ENCODE measurements around the gene SMYD2.

The SMYD2 gene

DNA sequence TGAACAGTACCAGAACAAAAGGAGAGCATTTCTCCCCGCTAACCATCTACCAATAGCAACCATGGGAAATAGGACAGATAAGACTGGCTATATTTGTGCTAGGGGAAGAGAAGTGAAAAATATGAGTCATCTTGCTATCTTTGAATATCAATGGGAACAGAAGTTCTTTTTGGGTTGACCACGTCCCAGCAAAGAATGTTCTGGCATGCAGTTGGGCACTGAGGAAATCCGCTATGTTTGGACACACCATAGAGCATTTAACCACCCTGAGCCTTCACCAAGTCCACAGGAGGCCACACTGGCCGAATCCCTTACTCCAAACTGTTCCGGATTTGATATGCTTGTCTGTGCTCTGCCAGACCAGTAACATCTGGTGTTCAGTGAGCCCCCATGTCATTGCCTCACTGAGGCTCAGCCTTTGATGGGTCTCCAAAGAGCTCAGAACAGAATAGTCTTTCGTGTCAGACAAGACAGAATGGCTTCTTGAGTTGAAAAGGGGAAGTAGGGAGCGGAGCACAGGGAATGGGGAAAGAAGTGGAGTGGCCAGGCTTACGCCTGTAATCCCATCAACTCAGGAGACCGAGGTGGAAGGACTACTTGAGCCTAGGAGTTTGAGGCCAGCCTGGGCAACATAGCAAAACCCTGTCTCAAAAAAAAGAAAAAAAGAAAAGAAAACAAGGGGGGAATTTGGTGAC lies 81.4 kb downstream of the SMYD2 start:
- TF ChIP-seq, protein P1, sequence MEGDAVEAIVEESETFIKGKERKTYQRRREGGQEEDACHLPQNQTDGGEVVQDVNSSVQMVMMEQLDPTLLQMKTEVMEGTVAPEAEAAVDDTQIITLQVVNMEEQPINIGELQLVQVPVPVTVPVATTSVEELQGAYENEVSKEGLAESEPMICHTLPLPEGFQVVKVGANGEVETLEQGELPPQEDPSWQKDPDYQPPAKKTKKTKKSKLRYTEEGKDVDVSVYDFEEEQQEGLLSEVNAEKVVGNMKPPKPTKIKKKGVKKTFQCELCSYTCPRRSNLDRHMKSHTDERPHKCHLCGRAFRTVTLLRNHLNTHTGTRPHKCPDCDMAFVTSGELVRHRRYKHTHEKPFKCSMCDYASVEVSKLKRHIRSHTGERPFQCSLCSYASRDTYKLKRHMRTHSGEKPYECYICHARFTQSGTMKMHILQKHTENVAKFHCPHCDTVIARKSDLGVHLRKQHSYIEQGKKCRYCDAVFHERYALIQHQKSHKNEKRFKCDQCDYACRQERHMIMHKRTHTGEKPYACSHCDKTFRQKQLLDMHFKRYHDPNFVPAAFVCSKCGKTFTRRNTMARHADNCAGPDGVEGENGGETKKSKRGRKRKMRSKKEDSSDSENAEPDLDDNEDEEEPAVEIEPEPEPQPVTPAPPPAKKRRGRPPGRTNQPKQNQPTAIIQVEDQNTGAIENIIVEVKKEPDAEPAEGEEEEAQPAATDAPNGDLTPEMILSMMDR (IDR thresholded peaks at IDR 0.05; ENCODE audit: borderline replicate concordance, control extremely low read depth, extremely low read depth, insufficient read depth, missing control alignments) = no peak
- no peak for DNase-seq (ENCODE audit: low spot score)
- in situ Hi-C loops (cut with MboI; ENCODE audit: low sequenced_read_pairs, unreplicated experiment) = no loop called here

DNA sequence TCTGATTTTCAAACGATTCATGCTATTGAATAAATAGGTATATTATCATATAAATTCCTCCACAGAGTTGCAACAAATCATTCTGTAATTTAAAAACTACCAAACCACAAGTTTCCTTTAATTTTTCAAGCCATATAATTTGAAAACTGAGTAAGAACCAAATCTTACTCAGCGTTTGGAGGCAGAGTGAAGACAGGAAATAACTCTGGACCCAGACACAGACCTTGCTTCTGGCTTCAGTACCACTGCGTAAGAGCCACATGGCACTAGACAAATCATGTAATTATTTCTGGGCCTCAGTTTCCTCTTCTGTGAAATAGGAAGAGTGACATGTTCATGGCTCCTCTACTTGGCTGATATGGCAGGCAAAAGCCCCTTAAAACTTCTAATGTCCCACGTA lies 82.4 kb downstream of the SMYD2 start:
- DNase-seq (ENCODE audit: low spot score) = no peak
- TF ChIP-seq, protein P1 (IDR thresholded peaks at IDR 0.05; ENCODE audit: borderline replicate concordance, control extremely low read depth, extremely low read depth, insufficient read depth, missing control alignments) = no peak
- in situ Hi-C loops (cut with MboI; ENCODE audit: low sequenced_read_pairs, unreplicated experiment) = no loop called here

DNA sequence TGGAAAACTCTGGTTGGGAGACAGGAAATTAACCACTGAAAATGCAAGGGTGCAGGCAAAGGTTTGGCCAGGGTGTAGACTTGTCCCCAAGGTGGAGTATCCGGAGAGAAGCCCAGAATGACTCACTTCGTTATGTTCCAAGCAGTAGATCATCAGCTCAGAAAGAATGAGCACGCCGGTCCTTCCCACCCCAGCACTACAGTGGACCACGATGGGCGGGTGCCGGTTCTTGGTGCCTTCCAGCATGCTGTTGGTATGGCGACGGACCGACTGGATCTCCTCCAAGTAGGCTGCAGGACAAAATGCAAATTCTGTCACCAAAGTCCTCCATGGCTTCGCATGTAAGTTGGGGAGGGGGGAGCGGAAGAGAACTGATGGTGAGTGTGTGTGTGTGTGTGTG lies 83.4 kb downstream of the SMYD2 start:
- DNase-seq (ENCODE audit: low spot score) = no peak
- TF ChIP-seq, protein P1 (IDR thresholded peaks at IDR 0.05; ENCODE audit: borderline replicate concordance, control extremely low read depth, extremely low read depth, insufficient read depth, missing control alignments) = no peak
- in situ Hi-C loops (cut with MboI; ENCODE audit: low sequenced_read_pairs, unreplicated experiment) = no loop called here

DNA sequence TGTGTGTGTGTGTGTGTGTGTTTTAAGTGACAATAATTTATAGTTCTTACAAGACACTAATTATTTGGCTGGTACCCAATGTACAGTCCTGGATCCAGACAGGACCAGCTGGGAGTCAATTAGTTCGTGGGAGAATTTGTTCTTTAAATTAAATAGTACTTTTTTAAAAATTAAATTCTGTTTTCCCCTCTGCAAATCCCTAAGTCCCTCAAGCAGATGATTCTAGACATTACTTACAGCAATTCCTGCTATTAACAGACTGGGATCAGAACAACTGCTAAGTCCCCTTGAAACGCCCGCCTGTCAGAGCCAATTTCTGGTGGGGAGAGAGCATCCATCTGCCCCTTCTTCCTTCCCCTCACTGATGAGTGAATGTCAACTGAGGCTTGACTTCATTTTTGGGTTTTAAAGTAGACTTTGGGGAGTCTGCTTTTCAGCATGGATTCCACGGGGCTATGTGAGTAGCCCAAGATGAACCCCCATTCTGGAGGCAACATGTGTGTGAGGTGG lies 83.9 kb downstream of the SMYD2 start:
- in situ Hi-C loops (cut with MboI; ENCODE audit: low sequenced_read_pairs, unreplicated experiment) = no loop called here
- TF ChIP-seq, protein P1 (IDR thresholded peaks at IDR 0.05; ENCODE audit: borderline replicate concordance, control extremely low read depth, extremely low read depth, insufficient read depth, missing control alignments) = no peak
- DNase-seq (ENCODE audit: low spot score) = no peak

DNA sequence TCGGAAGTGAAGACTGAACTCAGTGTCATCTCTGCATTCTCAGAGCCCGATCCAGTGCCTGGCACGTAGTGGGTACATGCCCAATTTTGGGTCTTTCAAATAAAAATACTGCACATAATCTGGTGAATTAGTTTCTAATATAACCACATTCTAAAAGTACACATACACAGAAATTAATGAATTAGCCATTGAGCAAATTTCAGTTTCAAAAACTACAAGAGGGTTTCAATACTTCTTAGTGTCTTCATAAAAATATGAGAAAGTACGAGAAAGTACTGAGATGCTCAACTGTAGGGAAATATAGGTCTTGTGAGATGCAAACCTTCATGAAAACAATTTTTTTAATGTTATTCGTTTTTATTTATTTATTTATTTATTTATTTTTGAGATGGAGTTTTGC lies 86.9 kb downstream of the SMYD2 start:
- in situ Hi-C loops (cut with MboI; ENCODE audit: low sequenced_read_pairs, unreplicated experiment) = no loop called here
- no peak for DNase-seq (ENCODE audit: low spot score)
- TF ChIP-seq, protein P1 (IDR thresholded peaks at IDR 0.05; ENCODE audit: borderline replicate concordance, control extremely low read depth, extremely low read depth, insufficient read depth, missing control alignments) = no peak

DNA sequence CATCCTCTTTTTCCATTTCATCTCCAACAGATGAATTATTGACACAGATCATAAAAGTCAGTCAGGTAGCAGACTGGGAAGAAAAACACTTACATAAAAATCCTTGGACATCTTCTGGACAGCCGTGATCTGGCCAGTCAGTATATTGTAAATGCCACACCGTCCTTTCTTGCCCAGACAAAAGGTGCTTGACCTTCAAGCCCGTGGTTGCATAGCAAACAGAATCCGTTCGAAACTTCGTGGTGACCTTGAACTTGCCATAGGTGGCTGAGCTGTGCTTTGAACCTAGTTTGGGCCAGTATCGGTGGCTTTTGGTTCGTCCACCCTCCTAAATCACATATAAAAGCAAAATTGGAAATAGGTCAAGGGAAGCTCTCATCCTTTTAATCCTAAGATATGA lies 88.4 kb downstream of the SMYD2 start:
- DNase-seq (ENCODE audit: low spot score) = no peak
- TF ChIP-seq, protein P1 (IDR thresholded peaks at IDR 0.05; ENCODE audit: borderline replicate concordance, control extremely low read depth, extremely low read depth, insufficient read depth, missing control alignments) = no peak
- in situ Hi-C loops (cut with MboI; ENCODE audit: low sequenced_read_pairs, unreplicated experiment) = no loop called here

All from GM13976 (cell line).